ENCODE measurements around the gene NCBP1. TPM values are rescaled to one million over a fixed set of nuclear protein-coding genes. Genes with fewer than 3 reads are reported as not detected.

The NCBP1 gene
- total RNA-seq, 1 donor from 2014 or later, result 55.9 TPM

DNA sequence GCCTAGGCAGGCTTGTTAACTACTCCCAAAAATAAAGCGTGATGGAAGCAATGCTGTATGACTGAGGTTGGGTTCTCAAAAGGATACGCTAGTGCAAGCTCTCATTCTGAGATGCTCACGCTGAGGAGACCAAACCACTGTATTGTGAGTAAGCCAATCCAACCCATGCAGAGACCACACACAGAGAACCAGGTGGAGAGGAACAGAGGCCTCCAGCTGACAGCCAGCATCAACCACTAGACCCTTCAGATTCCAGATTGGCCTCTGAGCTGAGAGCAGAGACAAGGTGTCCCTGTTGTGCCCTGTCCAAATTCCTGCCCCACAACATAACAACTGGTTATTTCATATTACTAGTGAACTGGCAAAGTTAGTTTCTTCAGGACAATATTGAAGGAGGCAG, 5.0 kb upstream of the NCBP1 start:
- Histone ChIP-seq H3K4me2 (peak overlapping the region; percentile 44), H3K27ac (no peak overlapping the region), H3K4me3 (no peak overlapping the region), H3K27me3 (no peaks in the 10 kb centered on the region), H4K20me1 (ENCODE audit: low read depth) (peaks cover 22% of the 10 kb centered on the region), H2AFZ (replicated peaks) (no peak overlapping the region), H3K36me3 (peaks cover 22% of the 10 kb centered on the region), H3K9me3 (ENCODE audit: low read depth) (no peaks in the 10 kb centered on the region), H3F3A (ENCODE audit: low read depth) (peaks cover 24% of the 10 kb centered on the region), H3K79me2 (ENCODE audit: low read depth) (peaks cover 65% of the 10 kb centered on the region), H3K4me1 (peaks cover 17% of the 10 kb centered on the region), H3K9ac (no peak overlapping the region)
- Mint-ChIP-seq H3K9me3 (no peaks in the 10 kb centered on the region), H3K4me3 (no peak overlapping the region), H3K27ac (peak overlapping the region; percentile 73), H3K27me3 (ENCODE audit: insufficient read depth, low read depth) (peaks cover 2% of the 10 kb centered on the region), H3K4me1 (peaks cover 14% of the 10 kb centered on the region), H3K36me3 (peaks cover 14% of the 10 kb centered on the region)
- TF ChIP-seq, protein P1, sequence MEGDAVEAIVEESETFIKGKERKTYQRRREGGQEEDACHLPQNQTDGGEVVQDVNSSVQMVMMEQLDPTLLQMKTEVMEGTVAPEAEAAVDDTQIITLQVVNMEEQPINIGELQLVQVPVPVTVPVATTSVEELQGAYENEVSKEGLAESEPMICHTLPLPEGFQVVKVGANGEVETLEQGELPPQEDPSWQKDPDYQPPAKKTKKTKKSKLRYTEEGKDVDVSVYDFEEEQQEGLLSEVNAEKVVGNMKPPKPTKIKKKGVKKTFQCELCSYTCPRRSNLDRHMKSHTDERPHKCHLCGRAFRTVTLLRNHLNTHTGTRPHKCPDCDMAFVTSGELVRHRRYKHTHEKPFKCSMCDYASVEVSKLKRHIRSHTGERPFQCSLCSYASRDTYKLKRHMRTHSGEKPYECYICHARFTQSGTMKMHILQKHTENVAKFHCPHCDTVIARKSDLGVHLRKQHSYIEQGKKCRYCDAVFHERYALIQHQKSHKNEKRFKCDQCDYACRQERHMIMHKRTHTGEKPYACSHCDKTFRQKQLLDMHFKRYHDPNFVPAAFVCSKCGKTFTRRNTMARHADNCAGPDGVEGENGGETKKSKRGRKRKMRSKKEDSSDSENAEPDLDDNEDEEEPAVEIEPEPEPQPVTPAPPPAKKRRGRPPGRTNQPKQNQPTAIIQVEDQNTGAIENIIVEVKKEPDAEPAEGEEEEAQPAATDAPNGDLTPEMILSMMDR (IDR thresholded peaks at IDR 0.05), result no peak
- TF ChIP-seq EZH2phosphoT487 (IDR thresholded peaks at IDR 0.05), result no peak
- TF ChIP-seq EZH2 (IDR thresholded peaks at IDR 0.05), result no peak
- peak; percentile 60 for DNase-seq (ENCODE audit: low spot score)

GRCh38 chr9:97629156-97629555, 4.5 kb upstream of the NCBP1 start:
- Histone ChIP-seq H2AFZ (replicated peaks) (no peak overlapping the region), H3K79me2 (ENCODE audit: low read depth) (peaks cover 69% of the 10 kb centered on the region), H3K4me3 (no peak overlapping the region), H4K20me1 (ENCODE audit: low read depth) (peaks cover 23% of the 10 kb centered on the region), H3K27me3 (no peaks in the 10 kb centered on the region), H3K27ac (no peak overlapping the region), H3K9ac (no peak overlapping the region), H3F3A (ENCODE audit: low read depth) (peaks cover 29% of the 10 kb centered on the region), H3K36me3 (peaks cover 21% of the 10 kb centered on the region), H3K4me2 (peak overlapping the region; percentile 44), H3K9me3 (ENCODE audit: low read depth) (no peaks in the 10 kb centered on the region), H3K4me1 (peaks cover 17% of the 10 kb centered on the region)
- peaks cover 14% of the 10 kb centered on the region for H3K4me1 Mint-ChIP-seq
- TF ChIP-seq, protein P1 (IDR thresholded peaks at IDR 0.05), result no peak
- TF ChIP-seq EZH2 (IDR thresholded peaks at IDR 0.05), result no peak
- TF ChIP-seq EZH2phosphoT487 (IDR thresholded peaks at IDR 0.05), result no peak
- peaks cover 2% of the 10 kb centered on the region for H3K27me3 Mint-ChIP-seq (ENCODE audit: insufficient read depth, low read depth)
- DNase-seq (ENCODE audit: low spot score), result no peak
- H3K4me3 Mint-ChIP-seq, result no peak overlapping the region
- H3K27ac Mint-ChIP-seq, result peak overlapping the region; percentile 73
- H3K9me3 Mint-ChIP-seq, result no peaks in the 10 kb centered on the region
- H3K36me3 Mint-ChIP-seq, result peaks cover 9% of the 10 kb centered on the region

- DNase-seq (ENCODE audit: low spot score), result no peak
- H3K9me3 Mint-ChIP-seq, result no peaks in the 10 kb centered on the region
- peaks cover 38% of the 10 kb centered on the region for H4K20me1 ChIP-seq (ENCODE audit: low read depth)
- H3K36me3 Mint-ChIP-seq, result peaks cover 4% of the 10 kb centered on the region
- H3K9ac ChIP-seq, result no peak overlapping the region
- H3K4me3 Mint-ChIP-seq, result no peak overlapping the region
- peaks cover 6% of the 10 kb centered on the region for H3K36me3 ChIP-seq
- H3K27me3 Mint-ChIP-seq (ENCODE audit: insufficient read depth, low read depth), result peaks cover 2% of the 10 kb centered on the region
- TF ChIP-seq, protein P1 (IDR thresholded peaks at IDR 0.05), result no peak
- no peak for TF ChIP-seq EZH2phosphoT487 (IDR thresholded peaks at IDR 0.05)
- TF ChIP-seq EZH2 (IDR thresholded peaks at IDR 0.05), result no peak
- H3K79me2 ChIP-seq (ENCODE audit: low read depth), result peaks cover 83% of the 10 kb centered on the region
- peaks cover 25% of the 10 kb centered on the region for H3K4me1 Mint-ChIP-seq
- peaks cover 35% of the 10 kb centered on the region for H3F3A ChIP-seq (ENCODE audit: low read depth)
- H3K4me2 ChIP-seq, result no peak overlapping the region
- no peak overlapping the region for H3K4me3 ChIP-seq
- no peak overlapping the region for H3K27ac ChIP-seq
- H3K27ac Mint-ChIP-seq, result no peak overlapping the region
- H3K27me3 ChIP-seq, result no peaks in the 10 kb centered on the region
- no peak overlapping the region for H2AFZ ChIP-seq (replicated peaks)
- H3K4me1 ChIP-seq, result peaks cover 25% of the 10 kb centered on the region
- H3K9me3 ChIP-seq (ENCODE audit: low read depth), result no peaks in the 10 kb centered on the region
These were observed 3.0 kb upstream of the NCBP1 start for GRCh38 chr9:97630591-97630990.

All from neural progenitor cell (in vitro differentiated cells).